GM23248 (cell line): ENCODE results near the gene RERE.

Experiments
- EZH2 ChIP-seq: fragments of 200-600 bp; sonication (generic); IDR thresholded peaks from 2 replicates; pipeline ENCODE4 v1.6.1; 2018; ENCODE audit warnings: antibody characterized with exemption, mild to moderate bottlenecking; ENCODE audit not compliant: insufficient read depth, poor library complexity, severe bottlenecking
- EZH2phosphoT487 ChIP-seq: fragments of 200-600 bp; sonication (generic); IDR thresholded peaks from 2 replicates; pipeline ENCODE4 v1.6.1; 2018; ENCODE audit warnings: antibody characterized with exemption, moderate library complexity, mild to moderate bottlenecking, low read depth; ENCODE audit not compliant: insufficient read depth

DNA sequence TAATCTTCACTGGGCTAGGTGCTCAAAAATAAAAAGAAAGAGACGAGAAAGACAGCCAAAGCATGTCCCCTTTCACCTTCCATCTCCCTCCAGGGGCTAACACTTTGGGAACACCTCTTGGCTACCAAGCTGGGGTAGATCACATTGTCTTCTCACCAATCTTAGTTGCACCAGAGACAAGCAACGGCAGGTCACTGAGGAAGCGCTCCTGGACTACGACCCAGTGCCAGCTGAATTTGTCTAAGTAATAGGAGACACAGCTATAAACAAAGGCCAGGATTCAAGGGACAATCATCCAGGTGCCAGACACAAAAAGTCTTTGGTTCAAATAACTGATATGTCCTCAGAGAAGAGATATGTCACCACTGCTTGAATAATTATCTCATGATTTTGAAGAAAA is 399.1 kb downstream of the RERE start:
- TF ChIP-seq EZH2, result no peak
- no peak for TF ChIP-seq EZH2phosphoT487
